HepG2 (cell line): ENCODE measurements around the gene DAPK1. TPM values are rescaled to one million over a fixed set of nuclear protein-coding genes. Genes with fewer than 3 reads are reported as not detected.

Source experiments
- ATAC-seq: fragments of 200-7000 bp; cut with Tn5 transposase; 3 replicates; pipeline ENCODE4 v1.9.1; 2020; ENCODE audit warnings: mild to moderate bottlenecking, moderate library complexity
- BruUV-seq: library from RNA; stranded (reverse); fragments of 400-500 nt; replicated peaks from 2 replicates; lab custom pipeline; 2021; lab: Mats Ljungman, UMichigan
- CTCF ChIA-PET: fragments of 300-600 bp; formaldehyde crosslinking; extraction: SDS; loops from one replicate; lab custom pipeline; 2021; ENCODE audit warnings: low total read pairs, inconsistent platforms, low intra/inter-chr PET ratio; lab: Yijun Ruan, JAX
- POLR2A ChIA-PET: fragments of 350-600 bp; sonication (Branson Sonifier 250); formaldehyde crosslinking; loops from one replicate; lab custom pipeline; 2020; ENCODE audit warnings: antibody characterized with exemption, inconsistent platforms; lab: Yijun Ruan, JAX
- DNase-seq: peaks from one replicate; pipeline ENCODE4 v3.0.0-alpha.2; 2015; ENCODE audit warnings: low spot score
- FAIRE-seq: peaks from 3 replicates; lab custom pipeline; 2011; peaks lifted over from hg19 to GRCh38; lab: Jason Lieb, UNC
- H2AFZ ChIP-seq: one replicate; pipeline ENCODE4 v1.6.1; 2011; ENCODE audit warnings: low read length, inconsistent platforms
- H3K27ac ChIP-seq: fragments of 300-600 bp; 3 replicates; pipeline ENCODE4 v1.8.0; 2011; ENCODE audit warnings: mixed run types, mild to moderate bottlenecking, mixed read lengths, low read length, inconsistent platforms; ENCODE audit not compliant: insufficient read depth; ENCODE audit errors: extremely low read length
- H3K27me3 ChIP-seq, 2 experiments: fragments of 200-600 bp in 1 of 2; 2 replicates in 1 of 2; 3 replicates in 1 of 2; pipeline versions ENCODE4 v1.6.0 to v1.8.0; 2011; ENCODE audit warnings: low read length in 2 of 2, mild to moderate bottlenecking in 2 of 2, moderate library complexity in 2 of 2, inconsistent platforms in 1 of 2; ENCODE audit not compliant: insufficient read depth in 2 of 2, control insufficient read depth in 1 of 2
- H3K36me3 ChIP-seq, 2 experiments: fragments of 200-600 bp in 1 of 2; replicated peaks in 1 of 2; 2 replicates in 1 of 2; 3 replicates in 1 of 2; pipeline versions ENCODE4 v1.5.1 to v1.8.0; 2011; ENCODE audit warnings: low read length in 2 of 2, inconsistent platforms in 1 of 2; ENCODE audit not compliant: insufficient read depth in 2 of 2, control insufficient read depth in 1 of 2
- H3K4me1 ChIP-seq: 2 replicates; pipeline ENCODE4 v1.5.1; 2012; ENCODE audit warnings: low read length, inconsistent platforms; ENCODE audit not compliant: insufficient read depth
- H3K4me2 ChIP-seq: 2 replicates; pipeline ENCODE4 v1.6.0; 2011; ENCODE audit warnings: low read depth, low read length, inconsistent platforms
- H3K4me3 ChIP-seq, 3 experiments: fragments of 200-600 bp in 1 of 3; sonication (generic), shearing (Covaris generic) in 1 of 3; replicated peaks in 1 of 3; 2 replicates each; pipeline ENCODE4 v1.5.1; 2011 to 2016; ENCODE audit warnings: low read length in 3 of 3, inconsistent platforms in 2 of 3, low read depth in 2 of 3, mild to moderate bottlenecking in 2 of 3, control low read depth in 1 of 3, mixed read lengths in 1 of 3; ENCODE audit not compliant: insufficient read depth in 1 of 3
- H3K79me2 ChIP-seq: one replicate; pipeline ENCODE4 v1.6.1; 2011; ENCODE audit warnings: low read length, inconsistent platforms; ENCODE audit not compliant: insufficient read depth
- H3K9ac ChIP-seq: 2 replicates; pipeline ENCODE4 v1.6.0; 2011; ENCODE audit warnings: mild to moderate bottlenecking, low read depth, low read length, inconsistent platforms; ENCODE audit not compliant: insufficient read depth
- H3K9me3 ChIP-seq: 2 replicates; pipeline ENCODE4 v1.5.1; 2012; ENCODE audit warnings: mild to moderate bottlenecking, low read length
- H4K20me1 ChIP-seq: 2 replicates; pipeline ENCODE4 v1.6.0; 2011; ENCODE audit warnings: inconsistent platforms, mild to moderate bottlenecking, low read length, moderate library complexity; ENCODE audit not compliant: insufficient read depth
- SMARCE1 ChIP-seq: fragments of 450-650 bp; IDR thresholded peaks from 2 replicates; pipeline ENCODE4 v1.6.1; 2017; ENCODE audit warnings: borderline replicate concordance
- TFDP1 ChIP-seq: IDR thresholded peaks from 2 replicates; pipeline ENCODE4 v1.6.1; 2016; ENCODE audit warnings: missing compliant biosample characterization, missing genetic modification reagents, borderline replicate concordance
- XRCC5 ChIP-seq: fragments of 200-400 bp; formaldehyde crosslinking; optimal IDR thresholded peaks from 2 replicates; pipeline ENCODE3; 2017; ENCODE audit warnings: mild to moderate bottlenecking, low read length
- ZNF782 ChIP-seq: sonication (generic); formaldehyde crosslinking; IDR thresholded peaks from 2 replicates; pipeline ENCODE4 v1.4.0; 2020; ENCODE audit warnings: missing genetic modification reagents, mild to moderate bottlenecking, borderline replicate concordance
- ZSCAN31 ChIP-seq: sonication (generic); formaldehyde crosslinking; IDR thresholded peaks from 2 replicates; pipeline ENCODE4 v1.5.0; 2020; ENCODE audit warnings: low read depth, mild to moderate bottlenecking, missing genetic modification reagents
- WGBS: methylation state at CpG from one replicate; pipeline ENCODE4 v1.1.6; 2017; ENCODE audit warnings: low lambda C conversion rate; 5-methylcytosine and 5-hydroxymethylcytosine counted together
- in situ Hi-C: cut with HindIII; loops from 2 replicates; pipeline ENCODE4 v1.10.0; 2017; ENCODE audit warnings: low pct_unique_long_range_greater_than_20kb; ENCODE audit not compliant: extremely low pct_ligation_motif_present
- intact Hi-C: fragments of 100-400 bp; cut with micrococcal nuclease; formaldehyde crosslinking; loops from one replicate; pipeline ENCODE4 v1.10.0; 2022; ENCODE audit not compliant: unreplicated experiment
- polyA plus RNA-seq, 8 experiments: library from polyadenylated mRNA; depleted of rRNA in 3 of 8; stranded (reverse) in 7 of 8; unstranded in 1 of 8; fragments of >200 nt; fragmentation: Illumina TruSeq in 4 of 8; extraction: Trizol in 4 of 8; gene quantifications; 2 replicates each; pipeline versions ENCODE4 v1.2.1 to v1.2.3, GENCODE V29; 2011 to 2016; ENCODE audit warnings: low read depth in 4 of 8, missing spikeins in 1 of 8, mixed read lengths in 1 of 8; ENCODE audit not compliant: insufficient read depth in 1 of 8
- total RNA-seq, 5 experiments: library from RNA; depleted of rRNA; stranded (reverse); fragments of >200 nt; fragmentation: Illumina TruSeq; extraction: Trizol; gene quantifications; 2 replicates each; pipeline ENCODE4 v1.2.3, GENCODE V29; 2016; ENCODE audit warnings: low read depth in 1 of 5

Gene DAPK1
- total and polyA plus RNA-seq, 2 of the 13 experiments (the other 11 are each of a cell fraction or from before 2014, with no cell fraction given), result 35.7 to 35.9 TPM

- TF ChIP-seq TFDP1 (CRISPR knock-in tag), result no peak
- TF ChIP-seq SMARCE1, result no peak
- TF ChIP-seq ZSCAN31 (CRISPR knock-in tag), result no peak
- TF ChIP-seq ZNF782 (CRISPR knock-in tag), result no peak
- no peak for TF ChIP-seq XRCC5
- BruUV-seq, result no TSS peak
- no peak overlapping the region for H3K9ac ChIP-seq
- in situ Hi-C loops, result no loop called here
- intact Hi-C loops, result no loop called here
- POLR2A ChIA-PET, result interaction anchor here (1.0 to 2.2 kb wide), 3 partner anchors 10 to 53 kb away, joined by 3 to 6 read pairs (median 5); no protein-coding TSS in a partner anchor
- H2AFZ ChIP-seq, result no peak overlapping the region
- H3K4me3 ChIP-seq, result no peak overlapping the region
- H3K27me3 ChIP-seq, result no peaks in the 10 kb centered on the region
- peaks cover 46% of the 10 kb centered on the region for H3K4me1 ChIP-seq
- CTCF ChIA-PET, result no interaction called here
- peaks cover 18% of the 10 kb centered on the region for H3K79me2 ChIP-seq
- peaks cover 0 to 3% of the 10 kb centered on the region in 2 experiments; a peak in 4 of 5 replicates for H3K36me3 ChIP-seq
- no peaks in the 10 kb centered on the region for H4K20me1 ChIP-seq
- H3K9me3 ChIP-seq, result no peaks in the 10 kb centered on the region
- 97% methylated on average over 8 of the region's 9 CpGs for WGBS
- no peak for DNase-seq
- no peak overlapping the region for H3K27ac ChIP-seq
- H3K4me2 ChIP-seq, result no peak overlapping the region
- FAIRE-seq, result no peak
- no peak; the same call in 2 of the 3 replicates for ATAC-seq
Observed at GRCh38 chr9:87515588-87516221, 18.0 kb downstream of the DAPK1 start.
